ENCODE results near the gene KDELR1. TPM values are rescaled to one million over a fixed set of nuclear protein-coding genes. Genes with fewer than 3 reads are reported as not detected.

KDELR1 gene
- total RNA-seq, 1 donor from 2014 or later: 70.1 TPM

Other genes starting within 250 kb of the KDELR1 start
- 5.2 TPM for gene LIG1, start 221.2 kb downstream of the KDELR1 start, total RNA-seq
- 6.9 TPM for gene ZSWIM9, start 220.9 kb downstream of the KDELR1 start, total RNA-seq
- 26.1 TPM for gene CARD8, start 135.6 kb downstream of the KDELR1 start, total RNA-seq
- 0.35 TPM for gene ZNF114, start 121.5 kb downstream of the KDELR1 start, total RNA-seq
- 47.3 TPM for gene EMP3, start 66.0 kb downstream of the KDELR1 start, total RNA-seq
- gene TMEM143, start 27.6 kb downstream of the KDELR1 start, total RNA-seq: 50.2 TPM
- not detected for gene SYNGR4, start 27.2 kb downstream of the KDELR1 start, total RNA-seq
- gene GRIN2D, start 2.1 kb upstream of the KDELR1 start, total RNA-seq: 0.70 TPM
- gene GRWD1, start 54.4 kb upstream of the KDELR1 start, total RNA-seq: 17.5 TPM
- 0.32 TPM for gene KCNJ14, start 64.0 kb upstream of the KDELR1 start, total RNA-seq
- gene CYTH2, start 77.8 kb upstream of the KDELR1 start, total RNA-seq: 46.4 TPM
- gene LMTK3, start 120.3 kb upstream of the KDELR1 start, total RNA-seq: 3.0 TPM
- gene SULT2B1, start 160.6 kb upstream of the KDELR1 start, total RNA-seq: 0.19 TPM
- gene SPACA4, start 215.2 kb upstream of the KDELR1 start, total RNA-seq: not detected
- not detected for gene FAM83E, start 223.5 kb upstream of the KDELR1 start, total RNA-seq
- gene RPL18, start 227.6 kb upstream of the KDELR1 start, total RNA-seq: 437 TPM
- gene SPHK2, start 228.0 kb upstream of the KDELR1 start, total RNA-seq: 8.5 TPM
- 4.4 TPM for gene DBP, start 245.8 kb upstream of the KDELR1 start, total RNA-seq